Measurements from ENCODE around the gene ELOB.

The ELOB gene

DNA sequence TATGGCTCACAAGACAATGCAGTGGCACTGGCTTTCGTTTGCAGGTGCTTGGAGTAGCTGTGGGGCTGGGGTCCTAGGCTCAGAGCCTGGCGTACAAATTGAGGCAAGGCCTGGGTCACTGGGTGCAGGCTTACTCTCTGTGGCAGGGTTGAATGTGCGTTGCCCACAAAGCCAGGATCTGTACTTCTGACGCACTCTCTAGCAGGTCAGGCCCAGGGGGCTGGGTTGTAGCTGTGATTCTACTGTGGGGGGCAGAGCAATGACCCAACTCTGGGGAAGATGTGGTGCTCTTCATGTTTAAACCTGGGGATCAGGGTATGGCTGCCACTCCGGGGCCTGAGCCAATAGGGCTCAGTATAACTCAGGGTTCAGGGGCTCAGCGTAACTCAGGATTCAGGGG lies 33.6 kb upstream of the ELOB start:
- no peak for DNase-seq (ENCODE audit: low read depth in 2 of 2)

DNA sequence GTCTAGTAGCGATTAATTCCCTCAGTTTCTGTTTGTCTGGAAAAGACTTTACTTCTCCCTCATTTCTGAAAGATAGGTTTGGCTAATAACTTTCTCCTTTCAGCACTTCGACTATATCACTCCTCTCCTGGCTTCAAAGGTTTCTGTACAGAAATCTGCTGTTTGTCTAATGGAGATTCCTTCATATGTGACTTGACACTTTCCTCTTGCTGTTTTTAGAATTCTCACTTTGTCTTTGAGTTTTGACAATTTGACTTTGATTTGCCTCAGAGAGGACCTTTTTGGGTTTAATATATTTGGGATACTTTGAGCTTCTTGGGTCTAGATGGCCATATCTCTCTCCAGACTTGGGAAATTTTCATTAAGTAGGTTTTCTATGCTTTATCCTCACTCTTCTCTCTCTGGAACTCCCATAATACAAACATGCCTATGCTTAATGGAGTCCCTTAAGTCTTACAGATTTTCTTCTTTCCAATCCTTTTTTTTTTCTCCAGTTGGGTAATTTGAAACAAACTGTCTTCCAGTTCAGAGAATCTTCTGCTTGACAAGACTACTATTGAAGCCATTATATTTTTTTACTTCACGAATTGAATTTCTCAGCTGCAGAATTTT lies 32.2 kb upstream of the ELOB start:
- no peak for DNase-seq (ENCODE audit: low read depth in 2 of 2)

DNA sequence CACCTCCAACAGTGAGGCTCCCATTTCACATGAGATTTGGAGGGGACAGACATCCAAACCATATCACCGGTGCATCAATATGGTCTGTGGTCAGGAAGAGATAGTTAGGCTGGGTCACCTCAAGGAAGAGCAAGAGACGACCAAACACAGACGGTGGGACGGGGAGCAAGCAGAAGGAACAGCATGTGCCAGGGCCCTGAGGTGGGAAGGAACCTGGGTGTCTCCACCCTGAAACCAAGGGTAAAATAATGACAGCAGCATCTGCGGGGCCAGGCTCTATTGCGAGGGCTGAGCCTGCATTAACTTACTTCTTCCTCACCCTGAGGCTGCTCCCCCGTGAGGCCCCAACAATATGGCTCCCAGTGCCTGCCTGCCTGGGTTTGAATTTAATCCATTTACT lies 31.1 kb upstream of the ELOB start:
- no peak for DNase-seq (ENCODE audit: low read depth in 2 of 2)

DNA sequence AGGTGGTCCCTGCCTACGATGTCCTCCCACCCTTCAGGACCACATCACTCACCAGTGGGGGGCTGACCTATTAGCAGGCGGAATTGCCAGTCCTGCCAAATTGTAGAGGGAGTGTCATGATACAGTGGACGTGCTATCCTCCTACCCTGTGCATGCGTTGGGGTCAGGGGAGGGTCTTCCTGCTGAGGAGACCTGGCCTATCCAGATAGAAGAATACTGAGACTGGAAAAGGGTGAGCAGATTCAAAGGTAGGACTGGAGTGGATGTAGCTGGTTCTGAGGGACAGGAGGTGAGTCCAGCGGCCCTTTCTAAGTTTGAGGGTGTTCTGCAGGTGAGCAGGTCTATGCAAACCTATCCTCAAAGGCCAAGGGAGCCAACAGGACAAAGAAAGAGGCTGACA lies 29.2 kb upstream of the ELOB start:
- no peak for DNase-seq (ENCODE audit: low read depth in 2 of 2)

DNA sequence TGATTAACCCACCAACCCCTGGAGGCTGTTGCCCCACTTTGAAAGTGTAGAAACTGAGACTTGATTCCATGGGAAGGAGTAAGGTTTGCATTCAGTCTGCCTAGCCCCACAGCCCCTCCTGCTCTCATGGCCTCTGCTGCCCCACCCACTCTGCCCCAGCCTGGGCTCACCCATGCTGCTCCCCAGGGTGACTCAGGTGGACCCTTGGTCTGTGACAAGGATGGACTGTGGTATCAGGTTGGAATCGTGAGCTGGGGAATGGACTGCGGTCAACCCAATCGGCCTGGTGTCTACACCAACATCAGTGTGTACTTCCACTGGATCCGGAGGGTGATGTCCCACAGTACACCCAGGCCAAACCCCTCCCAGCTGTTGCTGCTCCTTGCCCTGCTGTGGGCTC lies 27.6 kb upstream of the ELOB start:
- no peak for DNase-seq (ENCODE audit: low read depth in 2 of 2)

DNA sequence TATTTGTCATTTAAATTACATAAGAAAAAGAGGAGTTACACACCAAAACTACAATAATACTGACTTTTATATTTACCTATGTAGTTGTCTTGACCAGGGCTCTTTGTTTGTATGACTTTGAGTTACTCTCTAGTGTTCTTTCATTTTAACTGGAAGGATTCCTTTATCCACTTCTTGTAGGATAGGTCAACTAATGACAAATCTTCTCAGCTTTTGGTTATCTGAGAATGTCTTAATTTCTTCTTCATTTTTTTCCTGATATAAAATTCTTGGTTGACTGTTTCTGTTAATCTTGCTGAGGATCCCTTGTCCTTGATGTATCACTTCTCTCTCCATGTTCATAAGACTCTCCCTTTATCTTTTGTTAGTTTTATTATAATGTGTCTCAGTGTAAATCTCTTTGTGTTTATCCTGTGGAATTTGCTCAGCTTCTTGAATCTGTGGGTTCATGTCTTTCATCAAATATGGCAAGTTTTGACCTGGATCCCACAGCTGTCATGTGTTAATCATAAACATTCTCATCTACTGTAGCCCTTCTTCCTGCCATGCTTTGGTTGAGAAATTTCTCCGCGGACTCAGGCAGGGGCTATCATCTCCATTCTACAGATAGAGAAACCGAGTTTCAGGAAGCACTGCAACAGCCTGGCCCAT lies 26.6 kb upstream of the ELOB start:
- no peak for DNase-seq (ENCODE audit: low read depth in 2 of 2)

DNA sequence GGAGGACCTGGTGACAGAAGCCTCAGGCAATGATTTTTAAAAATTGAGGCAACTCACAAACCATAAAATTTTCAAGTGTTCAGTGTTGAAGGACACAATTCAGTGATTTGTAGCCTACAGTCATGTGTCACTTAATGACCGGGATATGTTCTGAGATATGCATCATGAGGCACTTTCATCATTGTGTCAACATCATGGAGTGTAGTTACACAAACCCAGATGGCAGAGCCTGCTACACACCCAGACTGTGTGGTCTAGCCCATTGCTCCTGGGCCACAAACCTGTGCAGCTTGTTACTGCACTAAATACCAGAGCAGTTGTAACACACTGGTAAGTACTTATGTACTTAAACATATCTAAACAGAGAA lies 22.8 kb upstream of the ELOB start:
- no peak for DNase-seq (ENCODE audit: low read depth in 2 of 2)

DNA sequence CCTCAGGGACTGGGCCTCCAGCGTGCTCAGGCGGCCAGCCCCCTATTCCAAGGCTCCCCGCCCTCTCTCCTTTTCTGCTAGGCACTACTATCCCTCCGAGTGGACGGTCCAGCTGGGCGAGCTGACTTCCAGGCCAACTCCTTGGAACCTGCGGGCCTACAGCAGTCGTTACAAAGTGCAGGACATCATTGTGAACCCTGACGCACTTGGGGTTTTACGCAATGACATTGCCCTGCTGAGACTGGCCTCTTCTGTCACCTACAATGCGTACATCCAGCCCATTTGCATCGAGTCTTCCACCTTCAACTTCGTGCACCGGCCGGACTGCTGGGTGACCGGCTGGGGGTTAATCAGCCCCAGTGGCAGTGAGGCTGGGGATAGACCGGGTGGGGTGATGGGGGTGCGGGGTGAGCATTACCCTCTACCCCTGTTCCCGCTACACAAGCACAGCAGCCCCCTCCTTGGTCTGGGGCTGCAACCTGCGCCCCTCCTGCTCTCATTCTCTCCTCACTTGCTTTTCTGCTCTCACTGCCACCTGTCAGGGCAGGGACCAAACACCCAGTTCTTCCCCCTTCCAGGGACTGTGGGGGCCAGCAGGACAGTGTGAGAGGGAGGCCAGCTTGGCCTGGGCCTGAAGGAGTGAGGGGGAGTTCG lies 22.3 kb upstream of the ELOB start:
- DNase-seq (ENCODE audit: low read depth in 2 of 2), result no peak

DNA sequence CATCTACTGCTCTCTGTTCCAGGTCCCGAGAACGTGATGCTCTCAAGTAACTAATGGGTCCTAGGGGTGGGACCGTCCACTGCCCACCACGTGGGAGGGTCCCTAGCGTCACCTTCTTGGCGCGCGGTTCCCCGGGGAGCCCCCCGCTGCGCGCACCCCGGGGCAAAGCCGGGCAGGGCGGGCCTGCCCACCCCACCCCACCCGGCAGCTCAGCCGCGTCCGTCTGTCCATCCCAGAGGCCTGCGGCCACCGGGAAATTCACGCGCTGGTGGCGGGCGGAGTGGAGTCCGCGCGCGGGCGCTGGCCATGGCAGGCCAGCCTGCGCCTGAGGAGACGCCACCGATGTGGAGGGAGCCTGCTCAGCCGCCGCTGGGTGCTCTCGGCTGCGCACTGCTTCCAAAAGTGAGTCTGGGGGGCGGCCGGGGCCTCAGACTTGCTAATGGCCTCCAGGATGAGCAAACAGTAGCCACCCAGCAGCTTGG lies 21.7 kb upstream of the ELOB start:
- DNase-seq (ENCODE audit: low read depth in 2 of 2), result no peak

DNA sequence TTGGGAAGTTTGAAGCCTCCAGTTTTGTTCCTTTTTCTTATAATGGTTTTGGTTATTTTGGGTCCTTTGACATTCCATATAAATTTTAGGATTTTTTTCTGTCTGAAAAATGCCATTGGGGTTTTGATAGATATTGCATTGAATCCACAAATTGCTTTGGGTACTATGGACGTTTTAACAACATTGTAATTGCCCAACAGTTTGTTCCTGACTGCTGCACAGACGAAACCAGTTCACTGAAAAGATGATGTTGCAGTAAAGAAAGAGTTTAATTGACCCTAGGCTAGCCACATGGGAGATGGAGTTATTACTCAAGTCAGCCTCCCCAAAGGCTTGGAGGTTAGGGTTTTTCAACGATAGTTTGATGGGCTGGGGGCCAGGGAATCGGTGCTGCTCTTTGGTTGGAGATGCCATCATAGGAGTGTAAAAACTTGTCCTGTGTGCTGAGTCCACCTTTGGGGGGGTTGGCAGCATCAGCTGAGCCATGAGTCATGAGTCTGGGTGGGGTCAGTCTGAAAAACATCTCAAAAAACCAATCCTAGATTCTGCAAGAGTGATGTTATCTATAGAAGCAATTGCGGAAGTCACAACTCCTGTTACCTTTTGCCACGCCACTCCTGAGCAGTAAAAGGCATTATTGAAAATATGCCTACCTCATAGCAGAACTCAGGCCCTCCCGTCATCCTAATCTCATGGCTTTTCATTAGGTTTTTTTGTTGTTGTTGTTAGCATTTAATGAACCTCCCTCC lies 18.5 kb upstream of the ELOB start:
- no peak for DNase-seq (ENCODE audit: low read depth in 2 of 2)

DNA sequence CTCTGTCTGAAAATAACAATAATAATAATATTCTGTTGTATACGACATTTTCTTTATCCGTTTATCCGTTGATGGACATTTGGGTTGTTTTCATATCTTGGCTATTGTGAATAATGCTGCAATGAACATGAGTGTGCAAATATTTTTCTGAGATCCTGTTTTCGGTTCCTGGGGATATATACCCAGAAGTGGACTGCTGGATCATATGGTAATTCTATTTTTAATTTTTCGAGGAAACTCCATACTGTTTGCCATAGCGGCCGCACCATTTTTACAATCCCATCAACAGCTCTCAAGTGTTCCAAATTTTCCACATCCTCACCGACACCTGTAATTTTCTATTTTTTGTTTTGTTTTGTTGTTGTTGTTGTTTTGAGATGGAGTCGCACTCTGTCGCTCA lies 15.9 kb upstream of the ELOB start:
- no peak for DNase-seq (ENCODE audit: low read depth in 2 of 2)

DNA sequence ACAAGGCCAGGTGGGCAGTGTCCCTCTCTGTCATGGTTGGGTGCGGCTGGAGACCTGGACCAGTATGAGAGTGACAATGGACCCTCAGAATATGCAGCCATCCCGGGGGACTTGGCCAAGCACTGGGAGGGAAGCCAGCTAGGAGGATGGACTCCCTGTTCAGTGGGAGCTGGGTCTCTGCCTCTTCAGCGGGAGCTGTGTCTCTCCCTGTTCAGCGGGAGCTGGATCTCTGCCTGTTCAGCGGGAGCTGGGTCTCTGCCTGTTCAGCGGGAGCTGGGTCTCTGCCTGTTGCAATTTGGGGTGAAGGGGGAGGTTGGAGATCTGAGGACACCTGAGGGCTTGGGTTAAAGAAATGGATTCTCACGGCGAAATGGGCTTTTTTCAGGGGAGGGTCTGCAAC lies 14.1 kb upstream of the ELOB start:
- DNase-seq (ENCODE audit: low read depth in 2 of 2), result no peak

DNA sequence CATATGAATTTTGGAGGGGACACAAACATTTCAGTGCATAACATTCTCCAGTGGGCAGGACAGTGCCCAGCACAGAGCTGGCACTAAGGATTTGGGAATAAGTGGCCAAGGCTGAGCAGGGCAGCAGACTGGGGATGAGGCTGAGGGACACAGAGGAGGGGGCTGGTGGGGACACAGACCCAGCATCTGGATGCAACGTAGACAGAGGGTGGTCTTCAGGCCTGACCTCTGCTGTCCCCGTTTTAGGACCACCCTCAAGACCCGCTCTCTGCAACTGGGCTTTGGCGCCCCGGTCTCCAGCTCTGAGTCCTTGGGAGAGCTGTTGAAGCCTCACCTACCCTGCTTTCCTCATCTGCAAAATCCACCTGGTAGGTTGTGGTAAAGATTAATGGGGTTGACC lies 13.6 kb upstream of the ELOB start:
- no peak for DNase-seq (ENCODE audit: low read depth in 2 of 2)

DNA sequence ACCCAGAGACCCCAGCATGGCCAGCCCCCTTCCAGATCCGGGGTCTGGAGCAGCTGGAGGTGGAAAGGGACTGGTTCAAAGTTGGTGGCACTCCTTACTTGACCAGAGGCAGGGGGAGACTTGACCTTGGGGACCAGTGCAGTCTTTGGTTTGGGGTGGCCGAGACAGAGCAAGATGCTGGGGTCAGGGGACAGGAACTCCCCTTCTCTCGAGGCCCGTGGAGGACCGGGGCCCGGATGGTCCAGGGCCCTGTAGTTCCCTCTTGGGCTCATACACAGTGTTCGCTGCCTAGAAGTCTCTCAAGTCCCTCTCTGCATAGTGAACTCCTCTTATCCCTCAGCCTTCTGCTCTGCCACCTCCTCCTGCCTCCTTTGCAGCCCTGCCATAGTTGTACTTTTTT lies 10.9 kb upstream of the ELOB start:
- DNase-seq (ENCODE audit: low read depth in 2 of 2), result no peak

DNA sequence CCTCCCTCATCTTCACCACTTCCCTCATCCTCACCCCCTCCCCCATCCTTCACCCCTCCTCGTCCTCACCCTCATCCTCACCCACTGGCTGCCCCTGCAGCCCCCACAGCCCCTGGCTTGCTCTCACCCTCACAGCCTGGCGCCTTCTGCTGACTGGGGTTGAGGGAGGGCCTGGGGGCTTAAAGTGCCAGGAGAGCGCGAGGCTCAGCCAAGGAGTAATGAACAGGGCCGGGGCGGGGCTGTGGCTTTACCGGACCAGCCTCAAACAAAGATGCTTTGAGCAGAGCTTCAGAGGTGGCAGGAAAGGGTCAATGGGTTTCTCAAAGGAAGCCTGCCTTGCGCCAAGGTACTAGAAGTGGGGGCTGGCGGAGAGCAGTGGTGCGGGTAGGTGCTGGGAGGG lies 10.3 kb upstream of the ELOB start, which contains the start of gene PRSS33:
TSS of gene PRSS33 (minus strand) at position 155 of the 400 bp plus-strand sequence. CDS start 1,013 bp downstream, outside the sequence.
- DNase-seq (ENCODE audit: low read depth in 2 of 2), result no peak

DNA sequence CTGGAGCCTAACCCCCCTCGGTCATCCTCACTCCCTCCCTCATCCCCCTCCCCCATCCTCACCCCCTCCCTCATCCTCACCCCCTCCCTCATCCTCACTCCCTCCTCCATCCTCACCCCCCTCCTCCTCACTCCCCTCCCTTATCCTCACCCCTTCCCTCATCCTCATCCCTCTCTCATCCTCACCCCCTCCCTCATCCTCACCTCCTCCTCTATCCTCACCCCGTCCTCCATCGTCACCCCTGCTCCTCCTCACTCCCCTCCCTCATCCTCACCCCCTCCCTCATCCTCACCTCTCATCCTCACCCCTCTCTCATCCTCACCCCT lies 9.7 kb upstream of the ELOB start:
- DNase-seq (ENCODE audit: low read depth in 2 of 2), result no peak

DNA sequence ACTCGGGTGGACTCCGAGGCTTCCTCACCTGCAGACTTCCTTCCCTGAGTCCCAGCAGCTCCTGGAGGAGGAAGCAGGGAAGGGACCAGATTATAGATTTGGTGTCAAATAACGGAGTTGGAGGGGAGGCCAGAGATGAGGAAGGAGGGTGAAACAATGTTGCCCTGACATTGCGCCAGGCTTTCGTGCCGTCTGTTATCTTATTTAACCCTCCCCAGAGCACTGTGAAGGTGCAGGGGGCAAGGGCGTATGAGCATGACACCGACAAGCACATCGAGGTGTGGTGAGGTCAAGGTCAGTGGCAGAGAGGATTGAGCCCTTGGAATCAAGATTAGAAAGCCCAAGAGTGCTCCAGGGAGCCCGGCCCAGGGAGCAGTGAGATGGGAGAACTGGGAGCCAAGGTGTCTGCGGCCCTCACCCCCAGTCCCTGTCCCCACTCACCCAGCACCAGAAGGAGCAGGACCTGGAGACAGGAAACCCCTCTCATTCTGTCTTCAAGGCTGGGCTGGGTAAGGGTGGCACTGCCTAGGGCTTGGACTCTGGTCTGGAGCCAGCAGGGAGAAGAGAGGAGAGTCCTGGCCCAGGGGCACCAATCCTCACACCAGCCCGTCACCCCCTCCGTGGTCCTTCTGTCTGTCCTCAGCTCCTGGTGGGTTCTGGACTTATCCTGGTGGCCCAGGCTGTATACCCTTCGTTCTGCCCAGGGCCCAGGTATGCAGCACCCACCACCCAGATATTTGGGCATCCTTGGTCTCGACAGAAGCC lies 9.2 kb upstream of the ELOB start:
- no peak for DNase-seq (ENCODE audit: low read depth in 2 of 2)

DNA sequence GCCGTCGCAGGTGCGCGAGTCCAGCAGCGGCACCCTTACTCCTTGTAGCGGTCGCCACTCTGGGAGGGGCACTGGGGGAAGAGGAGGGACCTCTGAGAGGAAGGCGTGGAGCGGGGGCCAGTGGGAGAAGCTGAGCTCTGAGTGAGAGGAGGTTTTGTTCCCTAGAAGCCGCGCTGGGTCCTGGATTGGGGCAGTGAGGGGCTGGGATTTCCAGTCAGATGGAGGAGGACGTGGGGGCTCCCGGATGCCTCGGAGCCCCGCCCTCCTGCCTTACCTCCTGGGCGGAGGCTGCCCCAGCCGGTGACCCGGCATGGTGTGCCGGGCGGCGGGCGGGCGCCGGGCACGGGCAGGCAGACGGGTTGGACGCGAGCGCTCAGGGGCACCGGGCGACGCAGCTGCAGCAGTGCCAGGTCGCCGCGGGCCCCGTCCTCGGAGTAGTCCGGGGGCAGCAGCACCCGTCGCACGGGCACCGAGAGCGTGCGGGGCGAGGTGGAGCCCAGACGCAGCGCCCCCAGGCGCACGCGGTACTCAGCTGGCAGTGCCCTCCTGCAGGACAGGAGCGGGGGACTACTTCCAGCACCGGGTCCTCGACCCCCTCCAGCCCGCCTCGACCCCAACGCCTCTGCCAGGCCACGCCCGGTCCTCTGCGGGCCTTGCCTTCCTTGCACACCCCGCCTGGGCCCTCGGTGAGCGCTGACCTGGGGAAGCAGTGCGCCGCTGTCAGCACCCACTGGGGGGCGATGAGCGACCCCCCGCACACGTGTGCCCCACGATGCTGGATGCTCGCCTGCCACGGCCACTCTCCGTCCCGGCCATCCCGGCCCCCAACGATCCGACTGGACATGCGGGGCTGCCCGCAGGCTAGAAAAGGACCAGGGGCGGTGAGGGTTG lies 8.3 kb upstream of the ELOB start:
- DNase-seq (ENCODE audit: low read depth in 2 of 2), result peak in 1 of 2 donors; percentile 23

DNA sequence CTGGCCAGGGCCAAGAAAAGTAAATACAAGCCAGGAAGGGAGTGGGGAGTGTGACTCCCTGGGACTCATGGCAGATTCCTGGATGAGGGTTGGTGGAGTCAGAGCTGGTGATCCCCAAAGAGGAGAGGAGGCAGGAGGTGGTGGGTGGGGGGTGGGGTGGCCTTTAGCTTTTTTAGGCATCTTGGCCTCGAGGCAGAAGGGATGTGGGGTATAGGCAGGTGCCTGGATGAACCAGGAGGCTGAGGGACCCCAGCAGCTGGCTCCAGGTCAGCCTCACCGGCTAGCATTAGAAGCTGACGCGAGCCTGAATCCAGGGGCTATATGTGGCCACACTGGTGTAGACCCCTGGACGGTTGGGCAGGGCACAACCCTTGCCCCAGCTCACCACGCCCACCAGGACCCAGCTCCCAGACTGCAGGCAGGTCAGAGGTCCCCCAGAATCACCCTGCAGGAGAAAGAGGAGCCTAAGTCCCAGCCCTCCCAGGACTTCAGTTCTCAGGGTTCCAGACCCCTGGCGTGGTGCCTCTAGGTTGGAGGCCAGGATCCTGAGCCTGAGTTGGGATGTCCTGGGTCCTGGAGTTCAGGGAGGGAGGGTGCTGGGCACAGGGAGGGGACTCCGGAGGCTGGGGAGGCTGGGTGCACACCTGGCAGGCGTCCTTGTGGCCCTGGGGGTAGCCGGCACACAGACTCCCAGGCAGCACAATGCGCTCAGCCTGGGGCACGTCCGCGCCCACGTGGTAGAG lies 7.4 kb upstream of the ELOB start:
- DNase-seq (ENCODE audit: low read depth in 2 of 2), result no peak
